GOT3 (cell line): ENCODE measurements around the gene ARFIP2.
A peak's percentile ranks its signal among the peaks of the same experiment; 100 is the strongest.

ENCODE experiments used
- DNase-seq: peaks from one replicate; lab custom pipeline; 2025; ENCODE audit warnings: mixed read lengths; lab: John Stamatoyannopoulos, UW

The ARFIP2 gene

DNA sequence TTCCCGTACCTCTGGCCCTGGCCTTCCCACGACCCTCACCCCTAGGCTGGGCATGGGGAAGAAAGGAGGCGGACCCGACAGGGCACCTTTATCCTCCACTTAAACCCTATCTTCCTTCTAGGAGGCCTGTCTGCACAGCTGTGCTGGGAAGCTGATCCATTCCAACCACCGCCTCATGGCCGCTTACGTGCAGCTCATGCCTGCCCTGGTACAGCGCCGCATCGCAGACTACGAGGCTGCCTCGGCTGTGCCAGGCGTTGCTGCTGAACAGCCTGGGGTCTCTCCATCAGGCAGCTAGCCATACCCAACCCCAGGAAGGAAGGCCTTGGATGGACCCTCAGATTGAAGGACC lies 769 bp upstream of the ARFIP2 start:
- no peak for DNase-seq

GRCh38 chr11:6480299-6480914 lies 724 bp downstream of the ARFIP2 start:
- DNase-seq: no peak

- no peak for DNase-seq
These were observed 4.6 kb downstream of the ARFIP2 start for GRCh38 chr11:6476571-6476970.

GRCh38 chr11:6475936-6476335 lies 5.2 kb downstream of the ARFIP2 start:
- DNase-seq: no peak

DNA sequence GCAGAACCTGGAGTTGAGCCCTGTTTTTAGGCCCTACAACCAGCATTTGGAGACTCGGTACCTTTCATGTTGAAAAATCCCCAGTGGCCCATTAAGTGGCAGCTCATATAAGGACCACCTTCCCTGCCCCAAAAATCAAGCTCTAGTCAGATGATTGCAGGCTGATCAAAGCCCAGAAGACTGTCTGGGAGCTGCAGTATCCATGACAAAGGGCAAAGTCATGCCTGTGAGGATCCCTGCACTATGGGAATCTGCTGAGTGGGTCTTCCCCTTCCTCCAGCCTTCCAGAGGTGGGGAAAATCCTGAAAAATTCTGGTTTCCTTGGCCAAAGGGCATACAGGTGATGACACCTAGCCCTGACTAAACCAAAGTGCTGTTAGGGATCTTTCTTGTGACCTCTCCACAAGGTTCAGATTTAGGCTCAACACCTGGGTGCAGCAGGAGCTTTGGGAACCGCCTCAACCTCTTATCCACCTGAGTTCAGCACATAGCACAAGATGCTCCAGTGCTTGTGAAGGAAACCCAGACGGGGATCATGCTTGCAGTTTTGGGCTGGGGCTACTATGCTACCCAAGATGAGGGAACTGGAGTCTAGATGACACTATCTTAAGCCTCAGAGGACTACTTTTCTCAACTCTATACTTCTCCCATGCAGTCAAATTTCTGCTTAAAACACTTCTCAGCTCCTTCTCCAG lies 6.2 kb downstream of the ARFIP2 start:
- DNase-seq: no peak

- no peak for DNase-seq
These were observed 6.7 kb downstream of the ARFIP2 start for GRCh38 chr11:6474413-6474792.

- peak; percentile 10 for DNase-seq
These were observed 7.4 kb downstream of the ARFIP2 start, which contains the start of gene TRIM3 for GRCh38 chr11:6473451-6474412. TRIM3 (minus strand) TSS chr11:6473941; CDS start chr11:6465695, 8,246 bp downstream.

- no peak for DNase-seq
These were observed 8.2 kb downstream of the ARFIP2 start for GRCh38 chr11:6472934-6473333.

GRCh38 chr11:6469599-6469998 lies 11.5 kb downstream of the ARFIP2 start:
- DNase-seq: no peak

- DNase-seq: no peak
These were observed 12.2 kb downstream of the ARFIP2 start for GRCh38 chr11:6468712-6469495.

GRCh38 chr11:6459099-6459450 lies 22.1 kb downstream of the ARFIP2 start:
- DNase-seq: no peak

GRCh38 chr11:6458352-6459098 lies 22.6 kb downstream of the ARFIP2 start:
- DNase-seq: no peak

GRCh38 chr11:6457581-6458320 lies 23.4 kb downstream of the ARFIP2 start:
- no peak for DNase-seq

GRCh38 chr11:6456361-6457073 lies 24.6 kb downstream of the ARFIP2 start:
- DNase-seq: no peak

- no peak for DNase-seq
These were observed 26.1 kb downstream of the ARFIP2 start for GRCh38 chr11:6455070-6455469.

DNA sequence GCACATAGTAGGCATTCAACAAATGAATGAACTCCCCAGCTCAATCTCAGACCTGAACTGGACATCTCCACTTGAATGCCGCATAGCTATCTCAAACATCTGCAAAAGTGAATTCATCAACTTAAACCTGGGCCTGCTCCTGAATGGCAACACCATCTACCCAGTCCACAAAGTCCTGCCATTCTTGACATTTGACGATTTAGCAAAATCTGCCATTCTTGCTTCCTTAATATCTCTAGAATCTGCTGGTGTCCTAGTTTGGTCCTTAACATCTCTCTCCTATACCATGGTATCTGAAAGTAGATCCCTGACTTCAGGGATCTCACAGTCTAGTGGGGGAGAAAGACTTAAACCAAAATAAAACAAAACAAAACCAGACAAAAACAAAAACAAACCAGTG lies 28.0 kb downstream of the ARFIP2 start:
- no peak for DNase-seq

- DNase-seq: no peak
These were observed 28.9 kb downstream of the ARFIP2 start for GRCh38 chr11:6452219-6452618.

- no peak for DNase-seq
These were observed 32.6 kb downstream of the ARFIP2 start for GRCh38 chr11:6448574-6448973.

DNA sequence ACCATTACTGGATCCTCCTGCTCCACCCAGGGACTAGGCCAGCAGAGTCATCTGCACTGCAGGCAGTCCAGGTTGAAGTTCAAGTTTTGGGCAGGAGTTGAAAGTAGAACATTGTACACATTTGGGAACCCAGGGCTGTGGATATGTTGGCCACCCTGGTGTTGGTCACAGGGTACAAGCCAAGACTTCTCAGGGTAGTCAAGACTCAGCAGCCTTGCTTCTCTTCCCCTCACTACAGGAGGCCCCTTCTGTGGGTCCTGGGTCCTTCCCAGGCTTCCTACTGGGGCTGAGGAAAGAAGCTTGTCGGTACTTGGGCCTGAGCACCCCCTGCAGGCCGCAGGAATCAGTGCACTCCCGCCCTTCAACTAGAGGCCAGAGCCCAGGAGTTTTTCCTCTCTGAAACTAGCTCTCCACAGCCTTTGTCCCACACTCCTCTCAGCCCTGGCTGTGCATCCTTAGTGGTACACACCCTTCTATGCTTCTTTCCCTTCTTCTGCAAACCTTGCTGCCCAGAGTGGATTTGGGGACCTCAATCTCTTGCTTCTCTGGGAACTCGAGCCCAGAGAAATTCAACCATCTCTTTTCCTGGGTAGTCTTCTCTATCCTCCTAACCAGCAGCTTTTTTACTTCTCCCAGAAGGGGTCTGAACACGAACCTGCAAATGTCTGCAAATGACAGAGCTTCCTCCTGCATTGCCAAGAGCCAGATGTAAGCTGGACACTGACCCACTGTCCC lies 37.7 kb downstream of the ARFIP2 start:
- no peak for DNase-seq
